Dendritic cell treated with granulocyte-macrophage colony-stimulating factor and Interleukin-4, amounts not matched to agents 40 ng/mL and 50 ng/mL, for 4 days (primary cell): ENCODE measurements around the gene RXRG.

Experiments
- H3K27ac Mint-ChIP-seq: one replicate; pipeline ENCODE4 v1.8.0; 2022; ENCODE audit warnings: mild to moderate bottlenecking, mixed read lengths
- H3K27me3 Mint-ChIP-seq: one replicate; pipeline ENCODE4 v1.8.0; 2022; ENCODE audit warnings: mild to moderate bottlenecking, mixed read lengths
- H3K36me3 Mint-ChIP-seq: one replicate; pipeline ENCODE4 v1.8.0; 2022; ENCODE audit warnings: low read depth, mixed read lengths
- H3K4me1 Mint-ChIP-seq: one replicate; pipeline ENCODE4 v1.8.0; 2022; ENCODE audit warnings: low read depth, mixed read lengths
- H3K4me3 Mint-ChIP-seq: one replicate; pipeline ENCODE4 v1.8.0; 2022; ENCODE audit warnings: mild to moderate bottlenecking, moderate library complexity, mixed read lengths
- H3K9me3 Mint-ChIP-seq: one replicate; pipeline ENCODE4 v1.8.0; 2022; ENCODE audit warnings: mixed read lengths
- intact Hi-C: fragments of 100-400 bp; cut with micrococcal nuclease; formaldehyde crosslinking; loops from one replicate; pipeline ENCODE4 v1.15.0; 2022

Gene RXRG

GRCh38 chr1:165383599-165384405 lies 61.1 kb downstream of the RXRG start:
- Mint-ChIP-seq H3K4me1 (no peaks in the 10 kb centered on the region), H3K27me3 (peaks cover 81% of the 10 kb centered on the region), H3K4me3 (no peak overlapping the region), H3K27ac (no peak overlapping the region), H3K36me3 (no peaks in the 10 kb centered on the region), H3K9me3 (no peaks in the 10 kb centered on the region)
- intact Hi-C loops: no loop called here

GRCh38 chr1:165383067-165383466 lies 61.9 kb downstream of the RXRG start:
- no peaks in the 10 kb centered on the region for H3K36me3 Mint-ChIP-seq
- intact Hi-C loops: no loop called here
- H3K9me3 Mint-ChIP-seq: no peaks in the 10 kb centered on the region
- H3K4me1 Mint-ChIP-seq: no peaks in the 10 kb centered on the region
- no peak overlapping the region for H3K27ac Mint-ChIP-seq
- H3K4me3 Mint-ChIP-seq: no peak overlapping the region
- peaks cover 80% of the 10 kb centered on the region for H3K27me3 Mint-ChIP-seq

GRCh38 chr1:165381745-165382505 lies 63.0 kb downstream of the RXRG start:
- Mint-ChIP-seq H3K27ac (no peak overlapping the region), H3K36me3 (no peaks in the 10 kb centered on the region), H3K4me1 (peaks cover 3% of the 10 kb centered on the region), H3K27me3 (peaks cover 76% of the 10 kb centered on the region), H3K9me3 (no peaks in the 10 kb centered on the region), H3K4me3 (no peak overlapping the region)
- intact Hi-C loops: no loop called here

- peaks cover 20% of the 10 kb centered on the region for H3K4me1 Mint-ChIP-seq
- peak overlapping the region; percentile 59 for H3K4me3 Mint-ChIP-seq
- peaks cover 78% of the 10 kb centered on the region for H3K27me3 Mint-ChIP-seq
Measured at GRCh38 chr1:165376811-165377311, 68.1 kb downstream of the RXRG start.

GRCh38 chr1:165376041-165376810 lies 68.7 kb downstream of the RXRG start:
- peaks cover 26% of the 10 kb centered on the region for H3K4me1 Mint-ChIP-seq
- H3K9me3 Mint-ChIP-seq: no peaks in the 10 kb centered on the region
- H3K27ac Mint-ChIP-seq: peak overlapping the region; percentile 42
- intact Hi-C loops: no loop called here
- H3K36me3 Mint-ChIP-seq: no peaks in the 10 kb centered on the region
- peaks cover 79% of the 10 kb centered on the region for H3K27me3 Mint-ChIP-seq
- peak overlapping the region; percentile 59 for H3K4me3 Mint-ChIP-seq

More at GRCh38 chr1:165376811-165377311, 68.1 kb downstream of the RXRG start:
- intact Hi-C loops: no loop called here
- no peaks in the 10 kb centered on the region for H3K9me3 Mint-ChIP-seq
- peak overlapping the region; percentile 42 for H3K27ac Mint-ChIP-seq
- no peaks in the 10 kb centered on the region for H3K36me3 Mint-ChIP-seq

GRCh38 chr1:165375623-165376022 lies 69.3 kb downstream of the RXRG start:
- H3K36me3 Mint-ChIP-seq: no peaks in the 10 kb centered on the region
- H3K27ac Mint-ChIP-seq: no peak overlapping the region
- intact Hi-C loops: no loop called here
- no peaks in the 10 kb centered on the region for H3K9me3 Mint-ChIP-seq
- H3K4me3 Mint-ChIP-seq: no peak overlapping the region
- H3K27me3 Mint-ChIP-seq: peaks cover 80% of the 10 kb centered on the region
- peaks cover 30% of the 10 kb centered on the region for H3K4me1 Mint-ChIP-seq

- H3K27ac Mint-ChIP-seq: no peak overlapping the region
- H3K27me3 Mint-ChIP-seq: peaks cover 89% of the 10 kb centered on the region
- peaks cover 25% of the 10 kb centered on the region for H3K4me1 Mint-ChIP-seq
- H3K4me3 Mint-ChIP-seq: no peak overlapping the region
- intact Hi-C loops: no loop called here
- H3K9me3 Mint-ChIP-seq: no peaks in the 10 kb centered on the region
- H3K36me3 Mint-ChIP-seq: no peaks in the 10 kb centered on the region
Measured at GRCh38 chr1:165371588-165372225, 73.2 kb downstream of the RXRG start.

GRCh38 chr1:165369255-165369848 lies 75.6 kb downstream of the RXRG start:
- Mint-ChIP-seq H3K27me3 (peaks cover 87% of the 10 kb centered on the region), H3K9me3 (no peaks in the 10 kb centered on the region), H3K36me3 (no peaks in the 10 kb centered on the region), H3K4me3 (no peak overlapping the region), H3K27ac (no peak overlapping the region), H3K4me1 (peaks cover 27% of the 10 kb centered on the region)
- intact Hi-C loops: no loop called here

GRCh38 chr1:165367375-165367993 lies 77.4 kb downstream of the RXRG start:
- intact Hi-C loops: no loop called here
- no peaks in the 10 kb centered on the region for H3K9me3 Mint-ChIP-seq
- H3K4me3 Mint-ChIP-seq: no peak overlapping the region
- peaks cover 78% of the 10 kb centered on the region for H3K27me3 Mint-ChIP-seq
- H3K36me3 Mint-ChIP-seq: no peaks in the 10 kb centered on the region
- H3K4me1 Mint-ChIP-seq: peaks cover 27% of the 10 kb centered on the region
- H3K27ac Mint-ChIP-seq: no peak overlapping the region

- no peaks in the 10 kb centered on the region for H3K9me3 Mint-ChIP-seq
- H3K4me3 Mint-ChIP-seq: no peak overlapping the region
- no peak overlapping the region for H3K27ac Mint-ChIP-seq
- peaks cover 11% of the 10 kb centered on the region for H3K4me1 Mint-ChIP-seq
- H3K36me3 Mint-ChIP-seq: no peaks in the 10 kb centered on the region
- H3K27me3 Mint-ChIP-seq: peaks cover 74% of the 10 kb centered on the region
- intact Hi-C loops: no loop called here
Measured at GRCh38 chr1:165365341-165365740, 79.6 kb downstream of the RXRG start.

- Mint-ChIP-seq H3K27ac (no peak overlapping the region), H3K9me3 (no peaks in the 10 kb centered on the region), H3K27me3 (peaks cover 75% of the 10 kb centered on the region), H3K4me3 (no peak overlapping the region), H3K36me3 (no peaks in the 10 kb centered on the region), H3K4me1 (peaks cover 11% of the 10 kb centered on the region)
- intact Hi-C loops: no loop called here
Measured at GRCh38 chr1:165364568-165365133, 80.3 kb downstream of the RXRG start.

GRCh38 chr1:165356876-165357275 lies 88.0 kb downstream of the RXRG start:
- Mint-ChIP-seq H3K36me3 (no peaks in the 10 kb centered on the region), H3K4me1 (peaks cover 11% of the 10 kb centered on the region), H3K27me3 (peaks cover 91% of the 10 kb centered on the region), H3K27ac (no peak overlapping the region), H3K4me3 (no peak overlapping the region), H3K9me3 (no peaks in the 10 kb centered on the region)
- intact Hi-C loops: no loop called here
